K562 (cell line): ENCODE results near the gene ANKRD11. TPM values are rescaled to one million over a fixed set of nuclear protein-coding genes. Genes with fewer than 3 reads are reported as not detected.

Experiments
- CCAR2 ChIP-seq: fragments of 200-400 bp; formaldehyde crosslinking; IDR thresholded peaks from 2 replicates; pipeline ENCODE4 v1.6.1; 2017; ENCODE audit warnings: mild to moderate bottlenecking, low read depth, low read length
- CCNT2 ChIP-seq: IDR thresholded peaks from 2 replicates; pipeline ENCODE4 v1.6.1; 2011; ENCODE audit warnings: borderline replicate concordance, low read depth, mild to moderate bottlenecking, moderate library complexity, mixed read lengths, low read length; ENCODE audit not compliant: insufficient read length; ENCODE audit errors: extremely low read depth
- ETV1 ChIP-seq: fragments of 450-650 bp; conservative IDR thresholded peaks from 2 replicates; pipeline ENCODE4 v1.6.1; 2016; ENCODE audit warnings: missing genetic modification characterization, control low read depth, low read depth, missing compliant biosample characterization
- ETV6 ChIP-seq, 3 experiments: fragments of 150-350 bp in 1 of 3; sonication (generic) in 1 of 3; formaldehyde crosslinking in 1 of 3; IDR thresholded peaks; 2 replicates each; pipeline versions ENCODE4 v1.6.1 to v1.8.0; 2014 to 2022; ENCODE audit warnings: borderline replicate concordance in 2 of 3, low read depth in 2 of 3, antibody characterized with exemption in 1 of 3, low read length in 1 of 3, mild to moderate bottlenecking in 1 of 3, missing genetic modification reagents in 1 of 3
- GABPA ChIP-seq: fragments of 200-800 bp; sonication (Bioruptor generic); conservative IDR thresholded peaks from 2 replicates; pipeline ENCODE4 v1.6.1; 2016; ENCODE audit warnings: low read depth, missing genetic modification characterization, missing compliant biosample characterization
- GABPB1 ChIP-seq: sonication (generic); formaldehyde crosslinking; IDR thresholded peaks from 2 replicates; pipeline ENCODE4 v1.8.0; 2022; ENCODE audit warnings: mild to moderate bottlenecking, missing genetic modification reagents
- GTF2E2 ChIP-seq: fragments of 200-800 bp; sonication (Bioruptor generic); IDR thresholded peaks from 2 replicates; pipeline ENCODE4 v1.6.1; 2016; ENCODE audit warnings: missing genetic modification characterization, missing compliant biosample characterization
- KDM1A ChIP-seq, 2 experiments: fragments of 450-650 bp; IDR thresholded peaks; 2 replicates each; pipeline ENCODE4 v1.6.1; 2016; ENCODE audit warnings: mild to moderate bottlenecking in 2 of 2
- KDM4B ChIP-seq, 2 experiments: fragments of 450-650 bp in 1 of 2; sonication (generic) in 1 of 2; IDR thresholded peaks; 2 replicates each; pipeline ENCODE4 v1.6.1; 2016 to 2017; ENCODE audit warnings: borderline replicate concordance in 2 of 2, antibody characterized with exemption in 1 of 2, low read depth in 1 of 2, mild to moderate bottlenecking in 1 of 2
- MYC ChIP-seq, 2 experiments: fragments of 250-450 bp in 1 of 2; sonication (Bioruptor Pico) in 1 of 2; IDR thresholded peaks; 2 replicates each; pipeline versions ENCODE4 v1.5.1 to v1.6.1; 2012 to 2021; ENCODE audit warnings: low read depth in 2 of 2, borderline replicate concordance in 1 of 2, improper control_type of control experiment in 1 of 2, low read length in 1 of 2, mild to moderate bottlenecking in 1 of 2, moderate library complexity in 1 of 2
- NFE2L1 ChIP-seq: fragments of 450-650 bp; IDR thresholded peaks from 2 replicates; pipeline ENCODE4 v1.6.1; 2016; ENCODE audit warnings: missing genetic modification characterization, low read depth, mild to moderate bottlenecking, missing compliant biosample characterization, moderate library complexity, borderline replicate concordance
- NR2C1 ChIP-seq, 2 experiments: fragments of 450-650 bp; IDR thresholded peaks; 2 replicates each; pipeline ENCODE4 v1.6.1; 2017; ENCODE audit warnings: mild to moderate bottlenecking in 2 of 2, antibody characterized with exemption in 1 of 2, inconsistent platforms in 1 of 2, missing compliant biosample characterization in 1 of 2, missing genetic modification characterization in 1 of 2
- RBBP5 ChIP-seq: fragments of 200-600 bp; sonication (generic); IDR thresholded peaks from 2 replicates; pipeline ENCODE4 v1.6.1; 2012; ENCODE audit warnings: borderline replicate concordance, mild to moderate bottlenecking, low read length, control low read depth, inconsistent platforms; ENCODE audit not compliant: insufficient read depth, poor library complexity, severe bottlenecking
- SMARCA4 ChIP-seq: fragments of 450-650 bp; IDR thresholded peaks from 2 replicates; pipeline ENCODE4 v1.6.1; 2016
- SOX6 ChIP-seq: fragments of 450-650 bp; IDR thresholded peaks from 2 replicates; pipeline ENCODE4 v1.6.1; 2014; ENCODE audit warnings: mild to moderate bottlenecking
- SRF ChIP-seq, 2 experiments: fragments of 250-450, 450-650 bp in 1 of 2; sonication (Bioruptor Pico) in 1 of 2; sonication (generic) in 1 of 2; formaldehyde crosslinking; IDR thresholded peaks; 2 replicates each; pipeline versions ENCODE4 v1.5.0 to v1.5.1; 2020 to 2022; ENCODE audit warnings: mild to moderate bottlenecking in 1 of 2, missing genetic modification reagents in 1 of 2
- ZNF76 ChIP-seq: fragments of 250-450 bp; sonication (Bioruptor Pico); IDR thresholded peaks from 2 replicates; pipeline ENCODE4 v1.4.0; 2020; ENCODE audit warnings: mild to moderate bottlenecking, moderate library complexity, borderline replicate concordance
- polyA plus RNA-seq, 8 experiments: library from polyadenylated mRNA; depleted of rRNA in 4 of 8; stranded (reverse) in 5 of 8; unstranded in 3 of 8; fragments of >200 nt; fragmentation: Nextera tagmentation in 2 of 8; fragmentation: Illumina TruSeq in 1 of 8; extraction: Ambion mirVana in 2 of 8; extraction: Trizol in 1 of 8; gene quantifications; 2 replicates each; pipeline versions ENCODE4 v1.2.1 to v1.2.3, GENCODE V29; 2011 to 2014; ENCODE audit warnings: inconsistent platforms in 1 of 8, missing spikeins in 1 of 8
- total RNA-seq, 7 experiments: library from RNA; depleted of rRNA in 6 of 7; stranded (reverse); fragments of >200 nt in 6 of 7; fragmentation: Illumina TruSeq in 2 of 7; extraction: Trizol in 2 of 7; gene quantifications; 2 replicates each; pipeline versions ENCODE4 v1.2.1 to v1.2.3, GENCODE V29; 2011 to 2021; ENCODE audit warnings: low replicate concordance in 1 of 7
- TF ChIP-seq, protein P1 (sequence below): sonication (generic); formaldehyde crosslinking; IDR thresholded peaks from 2 replicates; pipeline ENCODE4 v1.8.0; 2022; ENCODE audit warnings: mild to moderate bottlenecking, missing genetic modification reagents

Gene ANKRD11
- total and polyA plus RNA-seq, 9 of the 15 experiments (the other 6 are each of a cell fraction or from before 2014, with no cell fraction given): 4.7 to 126 (median 31.7) TPM

DNA sequence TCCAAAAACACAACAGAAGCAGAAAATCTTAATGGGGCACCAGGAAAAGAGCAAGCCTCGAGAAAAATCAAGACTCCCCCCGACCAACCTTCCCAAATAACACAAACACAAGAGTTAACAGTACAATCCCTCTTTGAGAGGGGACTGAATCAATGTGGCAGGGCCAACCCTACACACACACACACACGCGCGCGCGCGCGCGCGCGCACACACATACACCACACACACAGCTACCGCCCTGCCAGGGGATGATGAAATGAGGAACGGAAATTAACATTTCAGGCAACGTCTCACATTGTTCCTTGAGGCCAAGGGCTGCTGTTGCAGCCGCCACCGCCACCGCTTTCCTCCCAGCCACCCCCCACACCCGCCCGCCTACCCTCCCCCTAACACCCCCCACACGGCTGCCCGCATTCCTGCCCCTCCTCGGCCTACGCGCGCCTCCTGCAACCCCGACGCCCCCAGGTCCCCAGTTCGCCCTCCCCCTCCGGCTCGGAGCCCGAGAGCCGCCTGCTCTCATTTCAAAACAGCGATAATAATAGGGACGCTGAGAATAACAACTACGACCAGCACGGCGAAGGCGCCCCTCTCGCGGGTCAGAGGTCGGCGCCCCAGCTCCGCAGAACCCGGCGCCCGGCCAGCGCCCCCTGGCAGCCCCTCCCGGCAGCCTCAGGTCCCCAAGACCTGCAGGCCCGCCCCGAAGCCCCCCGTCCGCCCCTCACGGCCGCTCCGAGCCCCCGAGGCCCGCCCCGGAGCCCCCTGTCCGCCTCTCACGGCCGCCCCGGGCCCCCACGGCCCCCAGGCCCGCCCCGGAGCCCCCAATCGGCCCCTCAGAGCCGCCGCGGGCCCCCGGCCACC, 1.1 kb downstream of the ANKRD11 start (continued):
- TF ChIP-seq CCAR2: no peak
- TF ChIP-seq NFE2L1 (tag): no peak
- TF ChIP-seq MYC (IDR thresholded peaks at IDR 0.05; ENCODE audit: low read depth, low read length): peak; percentile 97
- no peak for TF ChIP-seq MYC (CRISPR knock-in tag; IDR thresholded peaks at IDR 0.05; ENCODE audit: borderline replicate concordance, low read depth)
- peak in 1 of 2 experiments; percentile 31; a peak in 1 of 4 replicates for TF ChIP-seq KDM4B (IDR thresholded peaks at IDR 0.05; ENCODE audit: borderline replicate concordance in 2 of 2, low read depth in 1 of 2)
- TF ChIP-seq GTF2E2 (tag): 0 out of 2 replicates have a peak, but pooled peaks have one; percentile 17
- TF ChIP-seq CCNT2: peak; percentile 36
- TF ChIP-seq, protein P1, sequence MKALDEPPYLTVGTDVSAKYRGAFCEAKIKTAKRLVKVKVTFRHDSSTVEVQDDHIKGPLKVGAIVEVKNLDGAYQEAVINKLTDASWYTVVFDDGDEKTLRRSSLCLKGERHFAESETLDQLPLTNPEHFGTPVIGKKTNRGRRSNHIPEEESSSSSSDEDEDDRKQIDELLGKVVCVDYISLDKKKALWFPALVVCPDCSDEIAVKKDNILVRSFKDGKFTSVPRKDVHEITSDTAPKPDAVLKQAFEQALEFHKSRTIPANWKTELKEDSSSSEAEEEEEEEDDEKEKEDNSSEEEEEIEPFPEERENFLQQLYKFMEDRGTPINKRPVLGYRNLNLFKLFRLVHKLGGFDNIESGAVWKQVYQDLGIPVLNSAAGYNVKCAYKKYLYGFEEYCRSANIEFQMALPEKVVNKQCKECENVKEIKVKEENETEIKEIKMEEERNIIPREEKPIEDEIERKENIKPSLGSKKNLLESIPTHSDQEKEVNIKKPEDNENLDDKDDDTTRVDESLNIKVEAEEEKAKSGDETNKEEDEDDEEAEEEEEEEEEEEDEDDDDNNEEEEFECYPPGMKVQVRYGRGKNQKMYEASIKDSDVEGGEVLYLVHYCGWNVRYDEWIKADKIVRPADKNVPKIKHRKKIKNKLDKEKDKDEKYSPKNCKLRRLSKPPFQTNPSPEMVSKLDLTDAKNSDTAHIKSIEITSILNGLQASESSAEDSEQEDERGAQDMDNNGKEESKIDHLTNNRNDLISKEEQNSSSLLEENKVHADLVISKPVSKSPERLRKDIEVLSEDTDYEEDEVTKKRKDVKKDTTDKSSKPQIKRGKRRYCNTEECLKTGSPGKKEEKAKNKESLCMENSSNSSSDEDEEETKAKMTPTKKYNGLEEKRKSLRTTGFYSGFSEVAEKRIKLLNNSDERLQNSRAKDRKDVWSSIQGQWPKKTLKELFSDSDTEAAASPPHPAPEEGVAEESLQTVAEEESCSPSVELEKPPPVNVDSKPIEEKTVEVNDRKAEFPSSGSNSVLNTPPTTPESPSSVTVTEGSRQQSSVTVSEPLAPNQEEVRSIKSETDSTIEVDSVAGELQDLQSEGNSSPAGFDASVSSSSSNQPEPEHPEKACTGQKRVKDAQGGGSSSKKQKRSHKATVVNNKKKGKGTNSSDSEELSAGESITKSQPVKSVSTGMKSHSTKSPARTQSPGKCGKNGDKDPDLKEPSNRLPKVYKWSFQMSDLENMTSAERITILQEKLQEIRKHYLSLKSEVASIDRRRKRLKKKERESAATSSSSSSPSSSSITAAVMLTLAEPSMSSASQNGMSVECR (CRISPR knock-in tag): peak; percentile 58; the same call in 1 of the 2 replicates
- TF ChIP-seq SRF (CRISPR knock-in tag; IDR thresholded peaks at IDR 0.05): peak in 1 of 2 experiments; percentile 38; a peak in 1 of 4 replicates
- peak; percentile 44; the same call in 1 of the 2 replicates for TF ChIP-seq GABPB1 (CRISPR knock-in tag)
- peak in 1 of 2 experiments; percentile 15; a peak in 1 of 4 replicates for TF ChIP-seq KDM1A (IDR thresholded peaks at IDR 0.05)
- TF ChIP-seq SOX6: 0 out of 2 replicates have a peak, but pooled peaks have one; percentile 12
- 0 out of 4 replicates have a peak, but pooled peaks of 1 of the 2 experiments have one; percentile 20 for TF ChIP-seq ETV6 (IDR thresholded peaks at IDR 0.05; ENCODE audit: borderline replicate concordance in 1 of 2, low read depth in 2 of 2, low read length in 1 of 2)
- no peak for TF ChIP-seq ETV6 (CRISPR knock-in tag; IDR thresholded peaks at IDR 0.05; ENCODE audit: borderline replicate concordance)
- peak; percentile 50 for TF ChIP-seq RBBP5
- TF ChIP-seq SMARCA4: peak; percentile 43; the same call in 1 of the 2 replicates
- TF ChIP-seq ETV1 (tag): peak; percentile 75
- peak; percentile 69 for TF ChIP-seq NR2C1 (IDR thresholded peaks at IDR 0.05)
- peak; percentile 87 for TF ChIP-seq NR2C1 (tag; IDR thresholded peaks at IDR 0.05)
- peak; percentile 59 for TF ChIP-seq GABPA (tag)
- TF ChIP-seq ZNF76 (CRISPR knock-in tag): no peak
